GM18867 (cell line): Measurements from ENCODE around the gene BMP7.
"Not testable (repeated sequence)": the region's sequence is repeated elsewhere in the genome, so short reads cannot be mapped to it uniquely, and the experiment has no call there.

Source experiments
- ATAC-seq: cut with Tn5 transposase; IDR thresholded peaks from one replicate; pipeline ENCODE4 v1.9.1; 2021; ENCODE audit warnings: mild to moderate bottlenecking, moderate library complexity; ENCODE audit not compliant: unreplicated experiment

The BMP7 gene

DNA sequence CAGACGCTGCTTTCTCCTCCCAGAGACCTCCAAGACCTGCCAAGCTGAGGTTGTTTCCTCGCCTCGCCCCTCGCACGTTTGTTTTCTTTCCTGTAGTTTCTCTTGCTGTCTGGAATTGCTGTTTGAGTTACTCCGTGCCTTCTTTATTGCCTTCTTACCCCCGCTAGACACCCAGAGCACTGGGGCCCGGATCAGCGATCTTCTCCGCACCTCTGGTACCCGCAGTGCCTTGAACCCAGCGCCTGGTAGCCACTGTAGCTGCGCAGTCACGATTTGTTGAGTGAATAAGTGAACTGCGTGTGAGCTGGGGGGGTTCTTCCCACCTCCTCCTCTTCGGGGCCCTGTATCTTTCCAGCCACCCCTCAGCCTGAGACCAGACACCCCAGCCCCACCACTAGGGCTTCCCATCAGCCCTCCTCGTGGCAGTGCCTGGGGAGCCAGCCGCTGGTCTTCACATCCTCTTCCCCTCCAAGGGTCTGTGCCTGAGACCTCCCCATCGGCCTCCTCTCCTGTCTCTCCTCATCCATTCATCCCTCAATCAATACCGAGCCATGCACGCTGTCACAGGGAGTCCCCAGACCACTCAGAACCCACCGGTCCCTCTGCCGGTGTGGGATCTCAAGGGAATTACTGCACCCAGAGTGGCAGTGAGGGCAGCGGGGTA is 849 bp upstream of the BMP7 start:
- no peak for ATAC-seq

GRCh38 chr20:57265997-57266290 is 497 bp downstream of the BMP7 start:
- ATAC-seq: no peak

GRCh38 chr20:57265336-57265996 is 975 bp downstream of the BMP7 start:
- no peak for ATAC-seq

DNA sequence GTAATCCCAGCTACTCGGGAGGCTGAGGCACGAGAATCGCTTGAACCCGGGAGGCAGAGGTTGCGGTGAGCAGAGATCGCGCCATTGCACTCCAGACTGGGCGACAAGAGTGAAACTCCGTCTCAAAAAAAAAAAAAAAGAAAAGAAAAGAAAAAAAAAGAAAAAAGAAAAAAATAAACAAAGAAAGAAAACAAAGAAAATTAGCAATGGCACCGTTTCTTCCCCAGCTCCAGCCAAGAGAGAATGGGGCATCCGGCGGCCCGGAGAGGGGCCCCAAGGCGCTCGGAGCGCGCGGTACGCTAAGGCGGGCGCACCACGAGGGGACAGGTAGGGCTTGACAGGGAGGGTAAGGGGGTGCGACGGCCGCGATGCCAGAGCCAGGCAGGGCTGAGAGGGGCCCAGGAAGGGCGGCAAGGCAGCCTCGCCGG is 1.5 kb downstream of the BMP7 start:
- ATAC-seq: not testable (repeated sequence)

- no peak for ATAC-seq
Measured at GRCh38 chr20:57263801-57264792, 2.3 kb downstream of the BMP7 start.

DNA sequence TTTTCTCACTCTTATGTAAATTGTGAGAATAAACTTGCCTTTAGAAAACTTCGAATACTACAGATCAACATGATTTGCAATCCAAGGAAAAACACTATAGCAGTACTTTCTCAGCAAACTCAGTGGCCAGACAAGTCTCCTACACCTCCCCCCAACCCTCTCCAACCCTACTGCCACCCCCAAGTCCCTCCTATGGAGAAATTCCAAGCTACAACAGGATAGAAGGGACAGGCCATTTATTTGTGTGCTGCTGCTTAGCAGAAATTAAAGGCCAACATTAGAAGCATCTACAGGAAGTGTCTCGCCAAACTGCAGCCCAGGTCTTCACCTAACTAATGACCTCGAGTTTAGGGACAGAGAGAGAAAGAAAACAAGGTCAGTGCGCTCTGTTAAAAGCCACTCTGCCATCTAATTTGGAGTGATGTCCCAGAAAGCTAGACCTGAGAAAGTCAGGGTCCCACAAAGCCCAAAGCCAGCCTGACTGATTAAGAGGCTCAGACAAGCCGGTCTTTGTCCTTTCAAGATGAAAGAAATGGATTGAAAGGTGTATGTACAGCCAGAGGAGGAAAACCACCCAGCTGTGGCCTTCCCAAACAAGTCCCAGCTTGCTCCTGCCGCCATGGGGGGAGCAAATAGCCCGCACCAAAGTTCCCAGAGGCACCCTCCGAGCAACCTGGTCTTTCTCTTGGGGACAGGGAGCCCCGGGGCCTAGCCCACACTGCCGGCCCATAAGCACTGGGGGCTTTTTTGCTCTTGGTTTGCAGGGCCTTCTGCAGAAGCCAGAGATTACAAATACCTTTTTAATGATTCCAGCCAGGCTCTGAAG is 3.4 kb downstream of the BMP7 start:
- ATAC-seq: no peak

DNA sequence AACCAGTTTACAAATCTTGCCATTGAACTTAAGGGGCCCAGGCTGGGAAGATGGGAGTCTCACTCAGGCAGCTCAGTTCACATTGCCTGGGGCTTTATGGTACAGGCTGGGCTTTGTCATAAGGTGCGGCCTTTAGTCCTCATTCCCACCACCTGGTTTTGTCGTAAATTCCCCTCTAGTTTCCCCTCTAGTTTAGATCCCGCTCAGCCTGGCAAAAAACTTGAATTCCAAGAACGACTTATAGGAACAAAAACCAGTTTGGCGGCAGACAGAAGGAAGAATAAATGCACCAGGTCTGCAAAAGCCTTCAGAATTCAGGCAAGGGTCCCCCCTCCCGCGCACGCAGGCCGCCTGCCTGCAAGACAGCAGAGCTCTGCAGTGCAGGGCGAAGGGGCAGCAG is 4.1 kb downstream of the BMP7 start:
- ATAC-seq: no peak

DNA sequence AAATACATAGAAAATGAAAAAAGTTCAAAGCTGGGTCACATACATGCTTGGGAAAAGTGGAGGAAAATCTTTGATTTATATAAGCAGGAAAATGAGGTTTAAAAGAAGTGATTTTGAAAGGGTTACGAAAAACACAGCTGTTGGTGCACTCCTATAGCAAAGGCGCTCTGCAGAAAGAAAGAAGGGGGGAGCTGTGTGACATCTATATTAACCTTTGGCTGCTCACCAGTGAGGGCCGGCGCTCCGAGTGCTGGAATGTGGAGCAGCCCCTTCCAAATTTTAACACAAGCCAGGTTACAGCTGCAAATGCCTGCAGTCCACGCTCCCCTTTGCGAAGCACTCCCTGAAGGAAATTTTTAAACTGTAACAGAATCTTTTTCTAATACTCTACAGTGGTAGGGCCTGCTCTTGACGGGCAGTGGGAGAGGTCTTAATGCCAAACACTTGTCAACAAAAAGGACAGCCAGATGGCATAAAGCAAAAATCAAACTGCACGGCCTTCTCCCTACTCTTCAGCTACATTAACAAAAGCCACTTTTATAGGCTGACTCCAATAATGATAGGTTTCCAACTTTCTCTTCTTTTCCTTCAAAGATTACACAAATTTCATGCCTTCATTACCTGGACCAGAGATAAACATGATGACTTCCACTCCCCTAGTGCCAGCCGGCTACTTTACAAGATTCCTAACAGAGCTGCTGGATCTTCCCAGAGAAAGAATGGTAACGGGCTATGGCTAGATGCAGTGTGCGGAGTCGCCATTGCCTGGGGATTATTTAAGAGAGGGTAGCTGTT is 4.8 kb downstream of the BMP7 start:
- no peak for ATAC-seq

- no peak for ATAC-seq
Measured at GRCh38 chr20:57260934-57261333, 5.5 kb downstream of the BMP7 start.

- ATAC-seq: no peak
Measured at GRCh38 chr20:57259938-57260921, 6.2 kb downstream of the BMP7 start.

DNA sequence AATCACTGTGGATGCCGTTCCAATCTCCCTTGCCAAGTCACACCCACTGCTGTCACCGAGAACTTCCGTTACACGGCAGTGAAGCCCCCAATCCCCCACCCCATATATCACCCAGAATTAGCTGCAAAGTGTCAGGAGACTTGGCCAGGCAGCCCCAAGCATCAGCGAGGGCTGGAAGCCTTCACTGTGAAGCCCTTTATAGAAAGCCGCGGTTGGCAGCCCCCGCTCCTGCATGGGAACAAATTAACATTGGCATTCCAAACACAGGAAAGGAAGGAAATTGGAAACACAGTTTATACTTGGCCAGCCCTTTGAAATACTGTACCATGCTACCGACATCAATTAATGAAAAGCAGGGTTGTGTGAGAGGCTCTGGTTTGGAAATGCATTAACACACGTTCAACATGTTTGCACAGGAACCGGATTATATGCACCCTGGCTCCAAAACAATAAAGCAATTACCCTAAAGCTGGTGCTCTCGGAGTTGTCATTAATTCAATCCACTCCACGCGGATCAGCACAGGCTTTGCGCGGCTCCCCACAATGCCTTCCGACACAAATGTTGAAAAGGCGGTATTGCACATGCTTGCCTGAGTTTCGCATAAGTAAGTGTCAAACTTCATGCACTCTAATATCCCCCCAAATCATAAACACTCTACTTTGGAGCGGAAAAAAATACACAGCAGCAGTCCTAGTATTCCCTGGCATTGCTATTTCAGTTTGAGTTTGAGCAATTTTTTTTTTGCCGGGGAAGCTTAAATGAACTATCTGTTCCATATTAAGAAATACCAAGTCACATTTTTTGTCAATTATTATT is 7.1 kb downstream of the BMP7 start:
- no peak for ATAC-seq

GRCh38 chr20:57257701-57258453 is 8.6 kb downstream of the BMP7 start:
- ATAC-seq: no peak

GRCh38 chr20:57256908-57257307 is 9.5 kb downstream of the BMP7 start:
- ATAC-seq: no peak

- no peak for ATAC-seq
Measured at GRCh38 chr20:57256205-57256604, 10.2 kb downstream of the BMP7 start.

DNA sequence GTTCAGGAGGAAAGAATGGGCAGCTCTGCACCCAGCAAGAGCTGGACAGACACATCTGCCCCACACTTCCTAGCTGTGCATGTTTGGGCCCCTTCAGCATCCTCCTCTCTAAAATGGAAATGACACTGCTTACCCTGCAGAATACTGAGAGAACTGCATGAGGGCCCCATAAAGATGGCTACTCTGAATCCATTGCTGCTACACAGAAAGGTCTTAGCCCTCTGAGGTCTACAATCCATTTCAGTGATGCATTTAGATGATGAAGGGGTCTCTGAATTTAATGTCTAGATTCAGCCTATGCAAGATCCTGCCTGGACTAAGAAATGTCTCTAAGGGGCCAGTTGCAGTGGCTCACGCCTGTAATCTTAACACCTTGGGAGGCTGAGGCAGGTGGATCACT is 11.3 kb downstream of the BMP7 start:
- ATAC-seq: no peak

DNA sequence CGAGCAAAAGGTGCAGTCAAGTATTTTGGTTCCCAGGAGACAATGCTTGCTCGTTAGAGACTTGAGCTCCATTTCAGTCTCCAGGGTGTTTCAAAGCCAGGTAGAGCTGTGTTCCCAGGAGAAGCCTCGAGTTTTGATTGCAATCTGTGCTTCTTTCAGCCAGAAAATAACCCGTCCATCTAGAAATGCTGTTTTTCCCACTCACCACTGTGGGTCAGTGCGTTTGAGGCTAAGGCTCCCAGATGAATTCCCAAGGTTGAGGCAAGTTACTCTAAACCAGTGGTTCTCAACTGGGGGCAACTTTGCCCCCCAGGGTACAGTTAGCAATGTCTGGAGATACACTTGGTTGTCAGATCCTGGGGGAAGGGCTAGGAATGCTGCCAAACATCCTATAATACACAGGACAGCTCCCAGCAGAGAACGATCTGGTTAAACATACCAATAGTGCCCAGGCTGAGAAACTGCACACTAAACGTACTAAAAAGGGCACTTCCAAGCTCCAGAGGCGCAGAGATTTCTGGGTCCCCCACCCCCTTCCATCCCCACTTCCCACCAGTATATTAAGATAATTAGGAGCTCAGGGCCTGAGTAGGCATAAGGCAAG is 13.8 kb downstream of the BMP7 start:
- ATAC-seq: no peak

GRCh38 chr20:57251949-57252348 is 14.5 kb downstream of the BMP7 start:
- ATAC-seq: no peak
